ENCODE results near the gene DTWD1. TPM values are rescaled to one million over a fixed set of nuclear protein-coding genes. Genes with fewer than 3 reads are reported as not detected.

The DTWD1 gene
- total and polyA plus RNA-seq, 2 of the 4 experiments (the other 2 are of a cell fraction): 19.9 to 20.1 TPM

DNA sequence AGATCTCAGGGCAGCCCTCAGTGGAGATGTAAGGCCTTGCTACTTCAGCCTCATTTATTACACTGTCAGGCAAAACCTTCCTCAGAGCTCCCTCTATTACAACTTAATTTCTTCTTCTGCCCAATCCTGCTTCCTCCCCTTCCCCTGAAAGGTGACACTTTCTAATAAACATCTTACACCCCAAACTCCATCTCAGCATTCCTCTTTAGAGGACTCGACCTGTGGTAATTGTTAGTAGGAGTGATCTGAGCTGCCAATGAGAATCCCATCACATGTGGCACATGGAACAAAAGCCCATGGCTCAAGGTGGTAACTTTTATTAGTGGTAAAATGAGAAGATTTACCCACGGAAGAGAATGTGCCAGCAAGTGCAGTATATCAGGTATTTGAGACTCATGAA is 29.8 kb downstream of the DTWD1 start:
- ChIA-PET POLR2A (ENCODE audit: unreplicated experiment) (no interaction called here), CTCF (interaction anchor here (0.6 kb wide), 1 partner anchor 180 kb away, joined by 3 read pairs; no protein-coding TSS in a partner anchor)
- WGBS, 2 experiments (ENCODE audit: extremely low coverage in 2 of 2, insufficient read length in 1 of 2): no CpG with 5 or more reads among the region's 2 CpGs
- Histone ChIP-seq H3K4me3 (ENCODE audit: insufficient read depth, low read depth, low read length) (no peak overlapping the region), H3K79me1 (ENCODE audit: low read depth in 1 of 2, low read length in 2 of 2) (peaks cover 0 to 3% of the 10 kb centered on the region in 2 experiments; a peak in 1 of 4 replicates), H3K14ac (replicated peaks; ENCODE audit: low read depth, low read length) (no peak overlapping the region), H2BK20ac (ENCODE audit: low read depth, low read length) (no peak overlapping the region), H3K27me3 (ENCODE audit: control insufficient read depth, insufficient read depth, low read length) (no peaks in the 10 kb centered on the region), H2AFZ (replicated peaks; ENCODE audit: low read length, poor library complexity) (no peak overlapping the region), H4K8ac (ENCODE audit: low read depth in 2 of 2, low read length in 2 of 2) (no peak overlapping the region), H2AK9ac (replicated peaks; ENCODE audit: low read depth, low read length, poor library complexity) (no peak overlapping the region), H4K91ac (ENCODE audit: insufficient read depth, low read depth, low read length) (no peak overlapping the region), H3K36me3 (ENCODE audit: control insufficient read depth, insufficient read depth, low read length) (peaks cover 5% of the 10 kb centered on the region), H3K27ac (ENCODE audit: insufficient read depth, low read length) (no peak overlapping the region), H3K9ac (ENCODE audit: low read depth, low read length) (no peak overlapping the region), H4K5ac (ENCODE audit: low read depth, low read length) (0 out of 2 replicates have a peak overlapping the region, but pooled peaks have one; percentile 45), H2AK5ac (ENCODE audit: low read depth, low read length) (no peak overlapping the region), H3K23ac (ENCODE audit: low read depth, low read length) (no peak overlapping the region), H3K18ac (ENCODE audit: low read depth, low read length) (no peak overlapping the region; the same call in 1 of the 2 replicates), H2BK15ac (ENCODE audit: low read depth, low read length) (no peak overlapping the region), H3K4me2 (ENCODE audit: low read depth, low read length) (no peak overlapping the region), H3K9me3 (ENCODE audit: control insufficient read depth, insufficient read depth, low read length) (peaks cover 17% of the 10 kb centered on the region), H3K4me1 (ENCODE audit: control insufficient read depth, insufficient read depth, low read length) (peaks cover 7% of the 10 kb centered on the region), H3K56ac (ENCODE audit: extremely low read depth, insufficient read depth, low read length) (no peak overlapping the region), H2BK5ac (ENCODE audit: low read depth, low read length, poor library complexity, severe bottlenecking) (no peak overlapping the region), H2BK120ac (ENCODE audit: low read depth, low read length) (no peak overlapping the region), H3K4ac (ENCODE audit: low read depth, low read length) (no peak overlapping the region), H4K20me1 (ENCODE audit: insufficient read depth, low read length) (no peaks in the 10 kb centered on the region), H3K9me1 (ENCODE audit: insufficient read depth, low read length) (peaks cover 2% of the 10 kb centered on the region; the same call in 1 of the 2 replicates)
- ATAC-seq (ENCODE audit: low read depth) (no peak), DNase-seq (no peak)
- in situ Hi-C loops (cut with MboI; ENCODE audit: low sequenced_read_pairs) (no loop called here), intact Hi-C loops (cut with micrococcal nuclease) (no loop called here), dilution Hi-C loops (cut with HindIII; ENCODE audit: low sequenced_read_pairs, unreplicated experiment) (no loop called here)
- TF ChIP-seq CHD1 (IDR thresholded peaks at IDR 0.05; ENCODE audit: low read depth, low read length) (no peak), RAD21 (IDR thresholded peaks at IDR 0.05; ENCODE audit: low read length) (no peak), RFX5 (IDR thresholded peaks at IDR 0.05; ENCODE audit: low read depth, low read length) (no peak), BHLHE40 (IDR thresholded peaks at IDR 0.05; ENCODE audit: low read depth, low read length) (no peak)
- no TSS peak for BruUV-seq (replicated peaks)
